Liver (tissue), 9 donors: ENCODE data around the gene PIAS4. TPM values are rescaled to one million over a fixed set of nuclear protein-coding genes. Genes with fewer than 3 reads are reported as not detected.

ENCODE experiments used
- DNase-seq: peaks from one replicate; pipeline ENCODE4 v3.0.0-alpha.2; 2017; ENCODE audit warnings: low spot score
- H3K27ac ChIP-seq, 2 donors: one replicate each; pipeline ENCODE4 v1.7.0; 2013; ENCODE audit warnings: inconsistent platforms in 2 of 2, low read length in 2 of 2, control low read depth in 1 of 2, low read depth in 1 of 2, mild to moderate bottlenecking in 1 of 2
- H3K27me3 ChIP-seq, 4 donors: one replicate each; pipeline versions ENCODE4 v1.6.1 to v1.7.0; 2013; ENCODE audit warnings: low read length in 3 of 4, inconsistent platforms in 1 of 4, mild to moderate bottlenecking in 1 of 4, moderate library complexity in 1 of 4; ENCODE audit not compliant: control insufficient read depth in 4 of 4, insufficient read depth in 4 of 4
- H3K36me3 ChIP-seq, 4 donors: one replicate each; pipeline versions ENCODE4 v1.6.1 to v1.7.0; 2013; ENCODE audit warnings: low read length in 3 of 4, mild to moderate bottlenecking in 3 of 4, low read depth in 1 of 4, moderate library complexity in 1 of 4; ENCODE audit not compliant: control insufficient read depth in 4 of 4, insufficient read depth in 3 of 4
- H3K4me1 ChIP-seq, 4 donors: one replicate each; pipeline versions ENCODE4 v1.6.1 to v1.7.0; 2013; ENCODE audit warnings: low read length in 3 of 4, mild to moderate bottlenecking in 3 of 4, moderate library complexity in 1 of 4; ENCODE audit not compliant: control insufficient read depth in 4 of 4, insufficient read depth in 4 of 4
- H3K4me3 ChIP-seq, 3 donors: one replicate each; pipeline versions ENCODE4 v1.6.1 to v1.7.0; 2013; ENCODE audit warnings: low read length in 3 of 3, control low read depth in 1 of 3, low read depth in 1 of 3, mild to moderate bottlenecking in 1 of 3
- H3K9ac ChIP-seq, 2 donors: one replicate each; pipeline ENCODE4 v1.7.0; 2013; ENCODE audit warnings: low read length in 2 of 2, mild to moderate bottlenecking in 2 of 2, moderate library complexity in 2 of 2, control low read depth in 1 of 2, low read depth in 1 of 2
- H3K9me3 ChIP-seq, 4 donors: one replicate each; pipeline versions ENCODE4 v1.6.1 to v1.7.0; 2013; ENCODE audit warnings: low read length in 3 of 4; ENCODE audit not compliant: control insufficient read depth in 4 of 4
- EGR1 ChIP-seq, 2 donors: IDR thresholded peaks; 2 replicates each; pipeline ENCODE4 v1.6.1; 2016 to 2018; ENCODE audit warnings: antibody characterized with exemption in 2 of 2, low read depth in 2 of 2
- GABPA ChIP-seq, 2 donors: IDR thresholded peaks in 1 of 2; conservative IDR thresholded peaks in 1 of 2; 2 replicates each; pipeline ENCODE4 v1.6.1; 2016; ENCODE audit warnings: antibody characterized with exemption in 2 of 2, mild to moderate bottlenecking in 1 of 2, moderate library complexity in 1 of 2
- HNF4A ChIP-seq, 2 donors: conservative IDR thresholded peaks; 2 replicates each; pipeline ENCODE4 v1.6.1; 2016; ENCODE audit warnings: antibody characterized with exemption in 2 of 2, mild to moderate bottlenecking in 2 of 2
- HNF4G ChIP-seq: IDR thresholded peaks from 2 replicates; pipeline ENCODE4 v1.6.1; 2016; ENCODE audit warnings: antibody characterized with exemption
- JUND ChIP-seq, 2 donors: IDR thresholded peaks; 2 replicates each; pipeline ENCODE4 v1.6.1; 2016; ENCODE audit warnings: antibody characterized with exemption in 2 of 2
- NR2F2 ChIP-seq: IDR thresholded peaks from 2 replicates; pipeline ENCODE4 v1.6.1; 2016; ENCODE audit warnings: antibody characterized with exemption
- RXRA ChIP-seq, 2 donors: IDR thresholded peaks; 2 replicates each; pipeline ENCODE4 v1.6.1; 2017 to 2018; ENCODE audit warnings: antibody characterized with exemption in 2 of 2, mild to moderate bottlenecking in 1 of 2
- TAF1 ChIP-seq: conservative IDR thresholded peaks from 2 replicates; pipeline ENCODE4 v1.6.1; 2016; ENCODE audit warnings: antibody characterized with exemption, mild to moderate bottlenecking
- YY1 ChIP-seq: IDR thresholded peaks from 2 replicates; pipeline ENCODE4 v1.6.1; 2016; ENCODE audit warnings: antibody characterized with exemption, mild to moderate bottlenecking
- ZBTB33 ChIP-seq: IDR thresholded peaks from 2 replicates; pipeline ENCODE4 v1.6.1; 2016; ENCODE audit warnings: antibody characterized with exemption
- WGBS: extraction: QIAGEN DNeasy Blood & Tissue Kit; methylation state at CpG from one replicate; pipeline ENCODE4 v1.1.7; 2013; 5-methylcytosine and 5-hydroxymethylcytosine counted together
- polyA plus RNA-seq, 2 donors: library from polyadenylated mRNA; stranded (reverse) in 1 of 2; unstranded in 1 of 2; fragments of 200-250 nt in 1 of 2; fragments of >200 nt in 1 of 2; fragmentation: Nextera tagmentation in 1 of 2; extraction: Ambion mirVana in 1 of 2; gene quantifications; one replicate each; pipeline versions ENCODE4 v1.2.1 to v1.2.3, GENCODE V29; 2013 to 2015
- total RNA-seq, 2 donors: library from RNA; depleted of rRNA; stranded (reverse); fragments of >200 nt; gene quantifications; one replicate each; pipeline ENCODE4 v1.2.3, GENCODE V29; 2014
- TF ChIP-seq, protein P1 (sequence below): IDR thresholded peaks from 2 replicates; pipeline ENCODE4 v1.6.1; 2016; ENCODE audit warnings: antibody characterized with exemption
- TF ChIP-seq, protein P2 (sequence below): IDR thresholded peaks from 2 replicates; pipeline ENCODE4 v1.6.1; 2016; ENCODE audit warnings: antibody characterized with exemption, mild to moderate bottlenecking
- donor health status: healthy.
- donor health status: healthy.
- donor health status: healthy.
- donor health status: healthy.
- donor health status: healthy.

PIAS4 gene
- total and polyA plus RNA-seq, 4 donors, result 5.6 to 14.1 (median 10.6) TPM

DNA sequence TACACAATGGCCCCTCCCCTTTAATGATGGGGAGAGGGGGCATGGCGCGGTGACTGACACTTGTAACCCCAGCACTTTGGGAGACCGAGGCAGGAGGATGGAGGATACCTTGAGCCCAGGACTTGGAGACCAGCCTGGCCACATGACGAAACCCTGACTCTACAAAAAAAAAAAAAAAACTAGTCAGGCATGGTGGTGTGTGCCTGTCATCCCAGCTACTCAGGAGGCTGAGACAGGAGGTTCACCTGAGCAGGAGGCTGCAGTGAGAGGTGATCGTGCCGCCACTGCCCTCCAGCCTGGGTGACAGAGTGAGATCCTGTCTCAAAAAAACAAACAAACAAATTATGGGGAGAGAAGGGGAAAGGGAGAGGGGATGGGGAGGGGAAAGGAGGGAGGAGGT is 72.9 kb downstream of the PIAS4 start:
- 94% methylated on average over 6 of the region's 6 CpGs for WGBS
- Histone ChIP-seq H3K27ac (no peak overlapping the region), H3K36me3 (no peaks in the 10 kb centered on the region), H3K27me3 (no peaks in the 10 kb centered on the region), H3K9ac (no peak overlapping the region), H3K4me1 (peaks cover 7 to 13% (median 11%) of the 10 kb centered on the region in 4 donors), H3K9me3 (no peaks in the 10 kb centered on the region), H3K4me3 (no peak overlapping the region)
- no peak for DNase-seq
- TF ChIP-seq GABPA (IDR thresholded peaks at IDR 0.05 in 1 of 2, conservative IDR thresholded peaks at IDR 0.05 in 1 of 2) (no peak), YY1 (no peak)
- TF ChIP-seq, protein P1, sequence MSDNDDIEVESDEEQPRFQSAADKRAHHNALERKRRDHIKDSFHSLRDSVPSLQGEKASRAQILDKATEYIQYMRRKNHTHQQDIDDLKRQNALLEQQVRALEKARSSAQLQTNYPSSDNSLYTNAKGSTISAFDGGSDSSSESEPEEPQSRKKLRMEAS, result no peak

DNA sequence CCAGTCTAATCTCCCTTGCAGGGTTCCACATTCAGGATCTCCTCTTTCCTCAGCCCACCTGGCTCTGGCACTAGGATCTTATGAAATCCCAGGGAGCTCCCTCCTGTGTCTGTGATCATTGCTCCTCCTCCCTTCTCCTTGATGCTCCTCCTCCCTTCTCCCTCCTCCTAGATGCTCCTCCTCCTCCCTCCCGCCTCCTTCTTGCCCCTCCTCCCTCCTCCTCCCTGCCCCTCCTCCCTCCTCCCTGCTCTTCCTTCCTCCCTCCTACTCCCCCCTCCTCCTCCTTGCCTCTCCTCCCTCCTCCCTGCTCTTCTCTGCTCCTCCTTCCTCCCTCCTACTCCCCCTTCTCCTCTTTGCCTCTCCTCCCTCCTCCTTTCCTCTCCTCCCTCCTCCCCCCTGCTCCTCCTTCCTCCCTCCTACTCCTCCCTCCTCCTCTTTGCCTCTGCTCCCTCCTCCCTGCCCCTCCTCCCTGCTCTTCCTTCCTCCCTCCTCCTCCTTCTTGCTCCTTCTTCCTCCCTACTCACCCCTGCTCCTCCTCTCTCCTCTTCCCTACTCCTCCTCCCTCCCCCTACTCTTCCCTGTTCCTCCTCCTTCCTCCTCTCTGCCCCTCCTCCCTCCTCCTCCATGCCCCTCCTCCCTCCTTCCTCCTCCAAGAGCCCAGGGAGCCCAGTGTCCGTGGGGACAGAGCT is 74.0 kb downstream of the PIAS4 start:
- no peaks in the 10 kb centered on the region for H3K27me3 ChIP-seq
- H3K9ac ChIP-seq, result no peak overlapping the region
- no peaks in the 10 kb centered on the region for H3K36me3 ChIP-seq
- TF ChIP-seq GABPA (IDR thresholded peaks at IDR 0.05 in 1 of 2, conservative IDR thresholded peaks at IDR 0.05 in 1 of 2), result no peak
- TF ChIP-seq NR2F2, result no peak
- no peak for TF ChIP-seq EGR1 (IDR thresholded peaks at IDR 0.05; ENCODE audit: low read depth in 2 of 2)
- TF ChIP-seq, protein P1, result no peak
- no peak for TF ChIP-seq TAF1
- TF ChIP-seq HNF4G, result no peak
- TF ChIP-seq, protein P2, sequence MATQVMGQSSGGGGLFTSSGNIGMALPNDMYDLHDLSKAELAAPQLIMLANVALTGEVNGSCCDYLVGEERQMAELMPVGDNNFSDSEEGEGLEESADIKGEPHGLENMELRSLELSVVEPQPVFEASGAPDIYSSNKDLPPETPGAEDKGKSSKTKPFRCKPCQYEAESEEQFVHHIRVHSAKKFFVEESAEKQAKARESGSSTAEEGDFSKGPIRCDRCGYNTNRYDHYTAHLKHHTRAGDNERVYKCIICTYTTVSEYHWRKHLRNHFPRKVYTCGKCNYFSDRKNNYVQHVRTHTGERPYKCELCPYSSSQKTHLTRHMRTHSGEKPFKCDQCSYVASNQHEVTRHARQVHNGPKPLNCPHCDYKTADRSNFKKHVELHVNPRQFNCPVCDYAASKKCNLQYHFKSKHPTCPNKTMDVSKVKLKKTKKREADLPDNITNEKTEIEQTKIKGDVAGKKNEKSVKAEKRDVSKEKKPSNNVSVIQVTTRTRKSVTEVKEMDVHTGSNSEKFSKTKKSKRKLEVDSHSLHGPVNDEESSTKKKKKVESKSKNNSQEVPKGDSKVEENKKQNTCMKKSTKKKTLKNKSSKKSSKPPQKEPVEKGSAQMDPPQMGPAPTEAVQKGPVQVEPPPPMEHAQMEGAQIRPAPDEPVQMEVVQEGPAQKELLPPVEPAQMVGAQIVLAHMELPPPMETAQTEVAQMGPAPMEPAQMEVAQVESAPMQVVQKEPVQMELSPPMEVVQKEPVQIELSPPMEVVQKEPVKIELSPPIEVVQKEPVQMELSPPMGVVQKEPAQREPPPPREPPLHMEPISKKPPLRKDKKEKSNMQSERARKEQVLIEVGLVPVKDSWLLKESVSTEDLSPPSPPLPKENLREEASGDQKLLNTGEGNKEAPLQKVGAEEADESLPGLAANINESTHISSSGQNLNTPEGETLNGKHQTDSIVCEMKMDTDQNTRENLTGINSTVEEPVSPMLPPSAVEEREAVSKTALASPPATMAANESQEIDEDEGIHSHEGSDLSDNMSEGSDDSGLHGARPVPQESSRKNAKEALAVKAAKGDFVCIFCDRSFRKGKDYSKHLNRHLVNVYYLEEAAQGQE, result no peak
- TF ChIP-seq ZBTB33, result no peak
- TF ChIP-seq YY1, result no peak
- TF ChIP-seq RXRA (IDR thresholded peaks at IDR 0.05), result no peak
- TF ChIP-seq HNF4A (conservative IDR thresholded peaks at IDR 0.05), result no peak
- no peak for TF ChIP-seq JUND (IDR thresholded peaks at IDR 0.05)
- no peak overlapping the region for H3K27ac ChIP-seq
- no peaks in the 10 kb centered on the region for H3K9me3 ChIP-seq
- WGBS, result 56% methylated on average over 2 of the region's 2 CpGs
- DNase-seq, result no peak
- peaks cover 7 to 13% (median 11%) of the 10 kb centered on the region in 4 donors for H3K4me1 ChIP-seq
- no peak overlapping the region for H3K4me3 ChIP-seq
